Parathyroid adenoma (tissue), 2 donors: ENCODE results near the gene GNG2.

Experiments
- H2AFZ ChIP-seq: fragments of 300-600 bp; sonication (generic); one replicate; pipeline ENCODE4 v1.7.0; 2017; ENCODE audit warnings: antibody characterized with exemption, mild to moderate bottlenecking
- H3K27ac ChIP-seq: fragments of 300-600 bp; sonication (generic); one replicate; pipeline ENCODE4 v1.7.0; 2017
- H3K27me3 ChIP-seq: fragments of 300-600 bp; sonication (generic); one replicate; pipeline ENCODE4 v1.7.0; 2017; ENCODE audit warnings: low read length; ENCODE audit not compliant: control insufficient read depth, insufficient read depth
- H3K36me3 ChIP-seq: fragments of 300-600 bp; sonication (generic); one replicate; pipeline ENCODE4 v1.7.0; 2017; ENCODE audit warnings: low read length; ENCODE audit not compliant: control insufficient read depth, insufficient read depth
- H3K4me1 ChIP-seq: fragments of 300-600 bp; sonication (generic); one replicate; pipeline ENCODE4 v1.7.0; 2017; ENCODE audit warnings: control low read depth
- H3K4me2 ChIP-seq: fragments of 300-600 bp; sonication (generic); one replicate; pipeline ENCODE4 v1.7.0; 2017; ENCODE audit warnings: low read length
- H3K4me3 ChIP-seq: fragments of 300-600 bp; sonication (generic); one replicate; pipeline ENCODE4 v1.7.0; 2017; ENCODE audit warnings: low read depth, low read length
- H3K79me2 ChIP-seq: fragments of 300-600 bp; sonication (generic); one replicate; pipeline ENCODE4 v1.7.0; 2017; ENCODE audit warnings: control low read depth
- H3K9ac ChIP-seq: fragments of 300-600 bp; sonication (generic); one replicate; pipeline ENCODE4 v1.7.0; 2017; ENCODE audit warnings: mild to moderate bottlenecking
- H3K9me3 ChIP-seq: fragments of 300-600 bp; sonication (generic); one replicate; pipeline ENCODE4 v1.7.0; 2017; ENCODE audit warnings: low read length; ENCODE audit not compliant: control insufficient read depth
- TF ChIP-seq, protein P1 (sequence below): fragments of 300-600 bp; sonication (generic); IDR thresholded peaks from one replicate; pipeline ENCODE4 v1.7.0; 2017; ENCODE audit warnings: antibody characterized with exemption, mild to moderate bottlenecking
- donor health status: primary hyperparathyroidism.

GNG2 gene

DNA sequence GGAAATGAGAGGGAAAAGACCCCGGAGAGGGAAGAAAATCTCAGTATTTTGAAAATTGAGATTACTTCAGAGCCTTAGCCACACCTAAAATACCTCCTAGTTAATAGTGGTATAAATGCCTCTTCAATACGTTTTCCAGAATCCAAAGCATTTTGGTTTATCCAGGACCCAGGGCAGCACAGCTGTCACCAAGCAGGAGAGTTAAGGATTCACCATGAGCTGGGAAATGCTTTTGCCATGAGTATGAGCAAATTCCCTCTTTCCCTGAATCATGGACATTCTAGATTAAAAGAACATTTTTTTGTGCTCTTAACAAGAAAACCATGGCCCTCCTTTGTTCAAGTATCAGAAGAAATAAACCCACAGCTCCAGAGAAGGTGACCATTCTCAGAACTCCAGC is 107.1 kb downstream of the GNG2 start:
- H3K9me3 ChIP-seq: no peaks in the 10 kb centered on the region
- H3K4me2 ChIP-seq: no peak overlapping the region
- H3K27me3 ChIP-seq: no peaks in the 10 kb centered on the region

DNA sequence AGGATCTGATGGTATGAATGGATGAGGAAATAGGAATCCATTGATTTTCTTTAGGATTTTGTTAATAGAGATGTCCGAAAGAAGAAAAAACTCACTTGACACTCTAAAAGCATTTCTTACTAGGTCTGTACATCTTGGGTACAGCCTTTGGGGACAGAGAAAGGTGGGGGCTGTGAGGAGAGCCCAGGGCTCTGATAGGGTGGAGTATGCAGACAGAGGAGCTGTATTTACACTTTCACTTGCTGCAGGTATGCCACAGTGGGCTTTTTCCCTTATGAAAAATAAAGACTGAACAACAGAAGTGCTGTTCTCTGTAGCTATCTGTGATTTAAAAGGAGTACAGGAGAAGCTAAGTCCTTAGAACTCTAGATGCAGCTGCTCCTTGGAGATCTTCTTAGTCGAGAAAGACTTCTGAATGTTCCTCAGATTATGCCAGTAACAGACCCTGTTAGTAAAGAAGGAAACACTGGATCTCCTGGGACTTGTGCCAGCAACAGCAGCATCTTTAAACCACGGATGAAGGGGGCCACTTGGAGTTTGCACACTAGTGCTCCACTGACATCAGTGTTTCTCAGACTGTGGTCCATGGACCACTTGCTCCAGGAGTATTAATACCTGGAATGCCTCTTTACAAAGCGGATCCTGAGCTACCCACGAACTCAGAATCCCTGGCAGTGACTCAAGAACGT is 109.6 kb downstream of the GNG2 start:
- Histone ChIP-seq H3K4me2 (no peak overlapping the region), H3K27ac (no peak overlapping the region)

More for the DNA sequence above, 107.1 kb downstream of the GNG2 start:
- Histone ChIP-seq H3K36me3 (no peaks in the 10 kb centered on the region), H3K4me1 (no peaks in the 10 kb centered on the region), H2AFZ (no peak overlapping the region), H3K27ac (no peak overlapping the region), H3K4me3 (no peak overlapping the region), H3K9ac (no peak overlapping the region), H3K79me2 (no peaks in the 10 kb centered on the region)
- TF ChIP-seq, protein P1, sequence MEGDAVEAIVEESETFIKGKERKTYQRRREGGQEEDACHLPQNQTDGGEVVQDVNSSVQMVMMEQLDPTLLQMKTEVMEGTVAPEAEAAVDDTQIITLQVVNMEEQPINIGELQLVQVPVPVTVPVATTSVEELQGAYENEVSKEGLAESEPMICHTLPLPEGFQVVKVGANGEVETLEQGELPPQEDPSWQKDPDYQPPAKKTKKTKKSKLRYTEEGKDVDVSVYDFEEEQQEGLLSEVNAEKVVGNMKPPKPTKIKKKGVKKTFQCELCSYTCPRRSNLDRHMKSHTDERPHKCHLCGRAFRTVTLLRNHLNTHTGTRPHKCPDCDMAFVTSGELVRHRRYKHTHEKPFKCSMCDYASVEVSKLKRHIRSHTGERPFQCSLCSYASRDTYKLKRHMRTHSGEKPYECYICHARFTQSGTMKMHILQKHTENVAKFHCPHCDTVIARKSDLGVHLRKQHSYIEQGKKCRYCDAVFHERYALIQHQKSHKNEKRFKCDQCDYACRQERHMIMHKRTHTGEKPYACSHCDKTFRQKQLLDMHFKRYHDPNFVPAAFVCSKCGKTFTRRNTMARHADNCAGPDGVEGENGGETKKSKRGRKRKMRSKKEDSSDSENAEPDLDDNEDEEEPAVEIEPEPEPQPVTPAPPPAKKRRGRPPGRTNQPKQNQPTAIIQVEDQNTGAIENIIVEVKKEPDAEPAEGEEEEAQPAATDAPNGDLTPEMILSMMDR: no peak

DNA sequence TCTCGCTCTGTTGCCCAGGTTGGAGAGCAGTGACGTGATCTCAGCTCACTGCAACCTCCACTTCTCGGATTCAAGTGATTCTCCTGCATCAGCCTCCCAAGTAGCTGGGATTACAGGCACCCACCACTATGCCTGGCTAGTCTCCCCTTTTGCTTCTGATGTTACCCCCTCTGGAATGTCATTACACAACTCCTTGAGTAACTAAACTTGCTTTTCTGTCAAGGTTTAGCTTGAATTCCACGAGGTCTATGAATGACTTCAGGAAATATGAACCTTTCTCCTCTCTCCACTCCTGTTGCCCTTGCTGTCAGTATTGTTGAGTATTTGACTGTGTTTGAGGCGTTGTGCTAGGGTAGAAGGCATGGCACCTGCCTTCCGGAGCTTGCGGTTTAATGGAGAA is 112.2 kb downstream of the GNG2 start:
- Histone ChIP-seq H3K36me3 (no peaks in the 10 kb centered on the region), H3K9me3 (no peaks in the 10 kb centered on the region), H3K27ac (no peak overlapping the region), H3K4me1 (no peaks in the 10 kb centered on the region), H3K4me3 (no peak overlapping the region), H3K79me2 (no peaks in the 10 kb centered on the region), H3K27me3 (no peaks in the 10 kb centered on the region), H3K4me2 (no peak overlapping the region), H2AFZ (no peak overlapping the region), H3K9ac (no peak overlapping the region)
- TF ChIP-seq, protein P1: no peak

More for the DNA sequence above, 109.6 kb downstream of the GNG2 start:
- no peaks in the 10 kb centered on the region for H3K79me2 ChIP-seq
- H3K4me1 ChIP-seq: no peaks in the 10 kb centered on the region
- H3K27me3 ChIP-seq: no peaks in the 10 kb centered on the region
- no peak overlapping the region for H2AFZ ChIP-seq
- H3K36me3 ChIP-seq: no peaks in the 10 kb centered on the region
- no peak overlapping the region for H3K9ac ChIP-seq
- H3K4me3 ChIP-seq: no peak overlapping the region
- no peaks in the 10 kb centered on the region for H3K9me3 ChIP-seq
- TF ChIP-seq, protein P1: no peak

DNA sequence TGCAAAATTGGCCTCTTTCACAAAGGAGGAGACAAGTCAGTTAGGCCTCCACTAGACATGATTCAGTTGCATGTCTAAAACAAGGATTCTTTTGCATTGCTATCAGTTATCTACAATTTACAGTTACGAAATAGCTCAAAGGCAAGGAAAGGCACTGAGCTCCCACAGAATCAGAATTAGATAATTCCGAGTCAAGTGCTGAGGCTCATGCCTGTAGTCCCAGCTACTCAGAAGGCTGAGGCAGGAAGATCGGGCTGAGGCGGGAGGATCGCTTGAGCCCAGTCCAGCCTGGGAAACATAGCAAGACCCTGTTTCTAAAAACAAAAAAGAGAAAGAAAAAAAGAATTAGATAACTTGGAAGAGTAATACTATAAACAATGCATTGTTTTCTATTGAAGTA is 116.7 kb downstream of the GNG2 start:
- H3K27ac ChIP-seq: no peak overlapping the region
- no peaks in the 10 kb centered on the region for H3K9me3 ChIP-seq
- TF ChIP-seq, protein P1: no peak

DNA sequence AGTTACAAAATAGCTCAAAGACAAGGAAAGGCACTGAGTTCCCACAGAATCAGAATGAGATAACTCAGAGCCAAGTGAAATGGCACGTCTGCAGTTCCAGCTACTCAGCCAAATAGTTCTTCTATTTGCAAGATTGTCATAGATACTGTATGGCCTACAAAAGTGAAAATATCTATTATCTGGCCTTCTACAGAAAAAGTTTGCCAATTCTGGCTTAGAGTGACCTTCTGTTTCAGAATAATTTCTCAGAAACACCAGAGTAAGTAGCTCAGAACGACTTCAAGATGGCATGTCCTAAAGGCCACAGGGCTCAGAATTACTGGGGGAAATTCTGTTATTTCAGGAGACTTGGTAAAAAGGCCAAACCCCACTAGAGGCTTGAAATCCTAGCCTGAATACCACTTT is 118.3 kb downstream of the GNG2 start:
- Histone ChIP-seq H3K4me3 (no peak overlapping the region), H2AFZ (no peak overlapping the region), H3K27ac (no peak overlapping the region), H3K36me3 (no peaks in the 10 kb centered on the region), H3K4me2 (no peak overlapping the region), H3K27me3 (no peaks in the 10 kb centered on the region), H3K9ac (no peak overlapping the region), H3K4me1 (no peaks in the 10 kb centered on the region), H3K9me3 (no peaks in the 10 kb centered on the region), H3K79me2 (no peaks in the 10 kb centered on the region)
- TF ChIP-seq, protein P1: no peak

More for the DNA sequence above, 116.7 kb downstream of the GNG2 start:
- Histone ChIP-seq H3K79me2 (no peaks in the 10 kb centered on the region), H3K36me3 (no peaks in the 10 kb centered on the region), H3K4me2 (no peak overlapping the region), H3K27me3 (no peaks in the 10 kb centered on the region), H3K4me1 (no peaks in the 10 kb centered on the region), H3K4me3 (no peak overlapping the region), H2AFZ (no peak overlapping the region), H3K9ac (no peak overlapping the region)
